GM12801 (cell line): Measurements from ENCODE around the gene RANGAP1.

Experiments
- TF ChIP-seq, protein P1 (sequence below): IDR thresholded peaks from one replicate; pipeline ENCODE4 v1.5.1; 2011; ENCODE audit warnings: control low read depth; ENCODE audit not compliant: insufficient read length; ENCODE audit errors: extremely low read depth

The RANGAP1 gene

DNA sequence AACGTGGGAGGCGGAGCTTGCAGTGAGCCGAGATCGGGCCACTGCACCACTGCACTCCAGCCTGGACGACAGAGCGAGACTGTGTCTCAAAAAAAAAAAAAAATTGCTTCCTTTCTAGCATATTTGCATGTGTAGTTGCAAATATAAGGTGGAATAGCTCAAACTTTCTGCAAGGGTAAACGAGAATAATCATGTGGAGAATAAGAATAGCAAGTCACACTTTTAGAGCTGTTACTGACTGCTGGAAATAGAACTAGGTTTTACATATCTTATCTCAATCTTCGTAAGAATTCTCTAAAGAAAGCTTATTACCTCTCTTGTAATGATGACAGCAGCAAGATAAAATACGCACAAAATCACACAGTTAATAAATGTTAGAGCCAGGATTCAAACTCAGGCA lies 79.3 kb downstream of the RANGAP1 start:
- TF ChIP-seq, protein P1, sequence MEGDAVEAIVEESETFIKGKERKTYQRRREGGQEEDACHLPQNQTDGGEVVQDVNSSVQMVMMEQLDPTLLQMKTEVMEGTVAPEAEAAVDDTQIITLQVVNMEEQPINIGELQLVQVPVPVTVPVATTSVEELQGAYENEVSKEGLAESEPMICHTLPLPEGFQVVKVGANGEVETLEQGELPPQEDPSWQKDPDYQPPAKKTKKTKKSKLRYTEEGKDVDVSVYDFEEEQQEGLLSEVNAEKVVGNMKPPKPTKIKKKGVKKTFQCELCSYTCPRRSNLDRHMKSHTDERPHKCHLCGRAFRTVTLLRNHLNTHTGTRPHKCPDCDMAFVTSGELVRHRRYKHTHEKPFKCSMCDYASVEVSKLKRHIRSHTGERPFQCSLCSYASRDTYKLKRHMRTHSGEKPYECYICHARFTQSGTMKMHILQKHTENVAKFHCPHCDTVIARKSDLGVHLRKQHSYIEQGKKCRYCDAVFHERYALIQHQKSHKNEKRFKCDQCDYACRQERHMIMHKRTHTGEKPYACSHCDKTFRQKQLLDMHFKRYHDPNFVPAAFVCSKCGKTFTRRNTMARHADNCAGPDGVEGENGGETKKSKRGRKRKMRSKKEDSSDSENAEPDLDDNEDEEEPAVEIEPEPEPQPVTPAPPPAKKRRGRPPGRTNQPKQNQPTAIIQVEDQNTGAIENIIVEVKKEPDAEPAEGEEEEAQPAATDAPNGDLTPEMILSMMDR: no peak

DNA sequence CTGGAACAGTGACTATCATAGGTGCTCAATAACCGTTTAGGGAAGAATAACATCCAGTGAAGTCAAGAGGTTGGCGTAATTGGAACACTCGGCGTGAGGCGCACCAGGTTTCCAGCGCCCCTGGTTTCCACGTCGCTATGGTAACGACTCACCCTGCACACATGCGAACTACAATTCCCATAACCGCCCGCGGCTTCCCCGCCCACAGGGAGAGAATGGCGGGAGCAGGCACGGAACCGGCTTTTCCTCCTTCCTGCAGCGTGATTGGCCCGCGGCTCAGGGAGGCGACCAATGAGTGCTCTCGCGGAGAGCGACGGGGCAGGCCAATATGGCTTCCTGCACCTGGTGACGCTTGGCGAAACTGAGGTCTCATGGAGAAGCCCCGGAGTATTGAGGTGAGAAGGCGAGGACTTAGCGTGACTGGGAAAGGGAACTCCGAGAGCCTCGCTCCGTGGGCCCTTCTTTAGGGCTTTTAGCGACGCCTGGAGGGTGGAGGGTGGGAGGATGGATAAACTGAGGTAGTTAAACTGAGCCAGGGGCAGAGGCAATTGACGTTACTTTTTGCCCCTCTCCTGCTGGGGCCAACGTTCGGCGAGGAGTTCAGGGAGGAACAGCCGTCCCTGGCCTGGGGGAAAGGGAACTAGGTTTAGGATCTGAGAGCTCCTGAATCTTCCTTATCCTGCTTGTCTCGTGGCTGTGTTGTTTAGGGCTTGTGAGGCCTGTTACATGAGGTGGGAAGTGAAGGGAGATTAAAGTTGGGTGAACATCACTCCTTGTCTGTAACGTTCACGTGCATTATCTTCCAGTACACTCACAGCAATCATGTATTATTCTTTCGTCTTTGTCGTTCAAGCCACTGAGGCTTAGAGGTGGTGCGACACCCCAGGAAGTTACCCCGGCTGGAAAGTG lies 80.7 kb downstream of the RANGAP1 start, which contains the start of gene L3MBTL2:
Gene L3MBTL2, plus strand, starts transcription at position 321 of the 909 bp plus-strand sequence. Its CDS starts 51 bp downstream, at position 372.
- TF ChIP-seq, protein P1: no peak

DNA sequence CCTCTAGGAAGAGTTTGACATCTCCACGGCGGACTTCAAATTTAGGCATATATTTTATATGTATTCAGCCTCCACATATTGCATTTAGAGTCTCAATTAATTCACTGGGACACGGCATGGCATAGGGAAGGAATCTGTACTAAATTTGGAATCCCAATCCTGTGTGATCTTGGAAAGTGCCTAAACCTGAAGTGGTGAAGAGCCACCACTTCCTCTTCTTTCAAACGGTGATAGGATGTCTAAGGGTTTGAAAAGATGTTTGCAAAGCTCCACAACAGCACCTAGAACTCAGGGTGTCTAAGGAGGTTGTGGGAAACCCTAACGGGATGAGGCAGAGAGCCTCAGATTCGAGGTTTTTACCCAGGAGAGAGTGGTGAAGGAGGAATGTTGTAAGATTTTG lies 81.9 kb downstream of the RANGAP1 start:
- TF ChIP-seq, protein P1: no peak

DNA sequence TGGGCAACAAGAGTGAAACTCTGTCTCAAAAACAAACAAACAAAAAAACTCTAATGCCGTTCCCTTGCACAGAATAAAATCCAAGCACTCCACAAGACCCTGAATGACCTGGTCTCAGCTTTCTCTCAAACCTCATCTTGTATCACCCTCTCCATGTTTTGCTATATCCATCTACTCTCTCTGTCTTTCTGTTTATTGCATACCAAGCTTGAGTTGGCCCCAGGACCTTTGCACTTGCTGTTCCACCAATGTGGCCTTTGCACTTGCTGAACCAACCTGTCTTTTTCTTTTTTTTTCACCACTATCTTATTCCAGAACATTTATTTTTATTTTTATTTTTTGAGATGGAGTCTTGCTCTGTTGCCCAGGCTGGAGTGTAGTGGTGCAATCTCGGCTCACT lies 82.9 kb downstream of the RANGAP1 start:
- TF ChIP-seq, protein P1: no peak

DNA sequence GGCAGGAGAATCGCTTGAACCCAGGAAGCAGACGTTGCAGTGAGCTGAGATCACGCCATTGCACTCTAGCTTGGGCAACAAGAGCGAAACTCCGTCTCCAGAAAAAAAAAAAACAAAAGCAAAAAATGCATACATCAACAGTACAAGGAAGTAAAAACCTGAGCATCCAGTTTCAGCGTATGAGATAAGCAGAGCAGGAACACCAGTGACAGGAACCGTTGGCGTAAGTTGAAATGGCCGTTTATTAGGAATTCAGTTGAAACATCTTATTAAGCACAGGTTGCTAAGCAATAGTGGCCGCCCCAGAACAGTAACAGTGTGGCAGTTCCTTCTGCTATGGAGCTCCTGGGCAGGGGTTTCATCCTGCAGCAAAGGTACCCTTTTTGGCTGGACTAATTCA lies 84.8 kb downstream of the RANGAP1 start:
- TF ChIP-seq, protein P1: no peak

DNA sequence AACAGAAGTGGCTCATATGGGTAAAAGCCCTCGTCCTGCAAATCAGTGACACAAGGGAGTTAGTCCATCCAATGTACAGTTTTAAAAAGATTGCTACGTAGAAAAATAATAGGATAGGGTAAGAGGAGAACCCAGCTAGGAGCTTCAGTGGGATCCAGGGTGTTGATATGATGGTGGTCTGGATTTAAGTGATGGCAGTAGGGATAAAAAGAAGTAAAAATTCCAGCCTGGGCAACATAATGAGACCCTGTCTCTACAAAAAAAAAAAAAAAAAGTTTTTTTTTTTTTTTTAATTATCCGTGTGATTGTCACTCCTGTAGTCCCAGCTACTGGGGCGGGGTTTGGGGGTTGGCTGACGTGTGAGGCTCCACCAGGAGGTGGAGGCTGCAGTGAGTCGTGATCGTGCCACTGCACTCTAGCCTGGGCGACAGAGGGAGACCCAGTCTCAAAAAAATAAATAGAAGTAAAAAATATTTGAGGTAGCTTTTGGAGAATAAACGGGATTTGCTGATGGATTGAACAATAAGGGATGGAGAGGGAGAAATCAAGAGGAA lies 87.9 kb downstream of the RANGAP1 start:
- TF ChIP-seq, protein P1: no peak

DNA sequence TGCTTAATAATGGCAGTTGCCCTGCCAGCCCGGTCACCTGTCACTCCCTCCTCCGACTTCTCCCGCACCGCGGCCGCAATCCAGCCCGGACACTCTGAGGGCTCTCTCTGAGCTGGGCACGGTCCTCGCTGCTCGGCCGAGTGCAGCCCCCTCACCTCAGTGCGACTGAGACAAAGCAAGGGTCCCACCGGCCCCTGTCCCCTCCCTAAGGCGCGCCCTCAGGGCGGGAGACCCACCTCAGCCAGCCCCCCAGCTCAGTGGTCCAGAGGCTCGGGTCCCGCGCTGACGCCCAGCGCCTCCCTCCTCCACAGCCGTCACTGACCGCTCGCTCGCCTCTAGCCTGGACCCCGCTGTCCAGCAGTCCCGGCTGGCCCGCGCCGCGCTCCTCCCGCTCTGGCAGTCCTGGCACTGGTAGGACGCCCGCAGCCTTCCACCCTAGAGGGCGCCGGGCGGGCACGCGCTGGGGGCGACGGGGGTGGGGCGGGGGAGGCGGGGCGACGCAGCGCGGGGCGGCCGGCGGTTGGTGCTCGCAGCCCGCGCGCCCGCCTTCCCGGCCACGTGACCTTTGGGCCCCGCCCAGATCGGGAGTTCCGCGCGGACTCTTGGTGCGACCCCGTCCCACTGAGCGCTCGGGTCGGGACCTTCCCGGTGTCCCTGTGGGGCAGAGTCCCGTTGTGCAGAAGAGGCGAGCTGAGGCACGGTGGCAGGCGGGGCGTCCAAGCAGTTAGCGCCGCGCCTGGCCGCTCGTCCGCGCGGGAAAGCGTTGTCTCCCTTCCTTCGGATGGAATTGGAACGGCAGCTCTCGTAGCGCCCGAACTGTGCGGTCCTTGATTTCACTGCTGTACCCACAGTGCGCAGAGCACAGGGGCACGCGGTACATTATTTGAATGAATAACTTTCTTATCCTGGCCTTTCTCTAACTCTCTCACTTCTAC lies 88.7 kb downstream of the RANGAP1 start:
- TF ChIP-seq, protein P1: no peak
